SU-DHL-6 (cell line): ENCODE measurements around the gene IL1RL1.

Source experiments
- EZH2phosphoT487 ChIP-seq: fragments of 200-600 bp; sonication (generic), shearing (Covaris generic); conservative IDR thresholded peaks from 2 replicates; pipeline ENCODE4 v1.6.1; 2018; ENCODE audit warnings: mild to moderate bottlenecking, antibody characterized with exemption, low read length, moderate library complexity, mixed read lengths
- TF ChIP-seq, protein P1 (sequence below): fragments of 200-600 bp; sonication (generic); IDR thresholded peaks from one replicate; pipeline ENCODE4 v1.5.1; 2017; ENCODE audit warnings: antibody characterized with exemption, mild to moderate bottlenecking, low read length, moderate library complexity; ENCODE audit not compliant: insufficient read depth, poor library complexity, severe bottlenecking

DNA sequence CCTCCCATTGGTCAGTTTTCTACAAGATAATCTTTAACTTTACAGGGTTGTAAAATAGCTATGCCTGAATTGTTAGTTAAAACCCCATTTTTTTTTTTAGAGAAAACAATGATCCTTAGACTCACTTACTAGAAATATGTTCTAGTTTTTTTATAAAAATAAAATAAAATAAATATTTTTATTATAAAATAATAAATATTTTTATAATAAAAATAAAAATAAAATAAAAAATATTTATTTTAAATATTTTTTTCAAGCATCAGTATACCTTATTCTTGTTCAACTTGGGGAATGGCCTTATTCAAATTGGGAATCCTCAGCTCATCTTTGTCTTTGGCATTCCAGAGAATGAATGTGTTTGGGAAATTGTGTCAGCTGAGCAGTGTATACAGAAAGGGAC lies 20.8 kb upstream of the IL1RL1 start:
- no peak for TF ChIP-seq EZH2phosphoT487
- TF ChIP-seq, protein P1, sequence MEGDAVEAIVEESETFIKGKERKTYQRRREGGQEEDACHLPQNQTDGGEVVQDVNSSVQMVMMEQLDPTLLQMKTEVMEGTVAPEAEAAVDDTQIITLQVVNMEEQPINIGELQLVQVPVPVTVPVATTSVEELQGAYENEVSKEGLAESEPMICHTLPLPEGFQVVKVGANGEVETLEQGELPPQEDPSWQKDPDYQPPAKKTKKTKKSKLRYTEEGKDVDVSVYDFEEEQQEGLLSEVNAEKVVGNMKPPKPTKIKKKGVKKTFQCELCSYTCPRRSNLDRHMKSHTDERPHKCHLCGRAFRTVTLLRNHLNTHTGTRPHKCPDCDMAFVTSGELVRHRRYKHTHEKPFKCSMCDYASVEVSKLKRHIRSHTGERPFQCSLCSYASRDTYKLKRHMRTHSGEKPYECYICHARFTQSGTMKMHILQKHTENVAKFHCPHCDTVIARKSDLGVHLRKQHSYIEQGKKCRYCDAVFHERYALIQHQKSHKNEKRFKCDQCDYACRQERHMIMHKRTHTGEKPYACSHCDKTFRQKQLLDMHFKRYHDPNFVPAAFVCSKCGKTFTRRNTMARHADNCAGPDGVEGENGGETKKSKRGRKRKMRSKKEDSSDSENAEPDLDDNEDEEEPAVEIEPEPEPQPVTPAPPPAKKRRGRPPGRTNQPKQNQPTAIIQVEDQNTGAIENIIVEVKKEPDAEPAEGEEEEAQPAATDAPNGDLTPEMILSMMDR, result no peak
